Parathyroid adenoma (tissue), 2 donors: ENCODE data around the gene USP7.

Source experiments
- H2AFZ ChIP-seq: fragments of 300-600 bp; sonication (generic); one replicate; pipeline ENCODE4 v1.7.0; 2017; ENCODE audit warnings: antibody characterized with exemption, mild to moderate bottlenecking
- H3K27ac ChIP-seq: fragments of 300-600 bp; sonication (generic); one replicate; pipeline ENCODE4 v1.7.0; 2017
- H3K27me3 ChIP-seq: fragments of 300-600 bp; sonication (generic); one replicate; pipeline ENCODE4 v1.7.0; 2017; ENCODE audit warnings: low read length; ENCODE audit not compliant: control insufficient read depth, insufficient read depth
- H3K36me3 ChIP-seq: fragments of 300-600 bp; sonication (generic); one replicate; pipeline ENCODE4 v1.7.0; 2017; ENCODE audit warnings: low read length; ENCODE audit not compliant: control insufficient read depth, insufficient read depth
- H3K4me1 ChIP-seq: fragments of 300-600 bp; sonication (generic); one replicate; pipeline ENCODE4 v1.7.0; 2017; ENCODE audit warnings: control low read depth
- H3K4me2 ChIP-seq: fragments of 300-600 bp; sonication (generic); one replicate; pipeline ENCODE4 v1.7.0; 2017; ENCODE audit warnings: low read length
- H3K4me3 ChIP-seq: fragments of 300-600 bp; sonication (generic); one replicate; pipeline ENCODE4 v1.7.0; 2017; ENCODE audit warnings: low read depth, low read length
- H3K79me2 ChIP-seq: fragments of 300-600 bp; sonication (generic); one replicate; pipeline ENCODE4 v1.7.0; 2017; ENCODE audit warnings: control low read depth
- H3K9ac ChIP-seq: fragments of 300-600 bp; sonication (generic); one replicate; pipeline ENCODE4 v1.7.0; 2017; ENCODE audit warnings: mild to moderate bottlenecking
- H3K9me3 ChIP-seq: fragments of 300-600 bp; sonication (generic); one replicate; pipeline ENCODE4 v1.7.0; 2017; ENCODE audit warnings: low read length; ENCODE audit not compliant: control insufficient read depth
- TF ChIP-seq, protein P1 (sequence below): fragments of 300-600 bp; sonication (generic); IDR thresholded peaks from one replicate; pipeline ENCODE4 v1.7.0; 2017; ENCODE audit warnings: antibody characterized with exemption, mild to moderate bottlenecking
- donor health status: primary hyperparathyroidism.

Gene USP7

DNA sequence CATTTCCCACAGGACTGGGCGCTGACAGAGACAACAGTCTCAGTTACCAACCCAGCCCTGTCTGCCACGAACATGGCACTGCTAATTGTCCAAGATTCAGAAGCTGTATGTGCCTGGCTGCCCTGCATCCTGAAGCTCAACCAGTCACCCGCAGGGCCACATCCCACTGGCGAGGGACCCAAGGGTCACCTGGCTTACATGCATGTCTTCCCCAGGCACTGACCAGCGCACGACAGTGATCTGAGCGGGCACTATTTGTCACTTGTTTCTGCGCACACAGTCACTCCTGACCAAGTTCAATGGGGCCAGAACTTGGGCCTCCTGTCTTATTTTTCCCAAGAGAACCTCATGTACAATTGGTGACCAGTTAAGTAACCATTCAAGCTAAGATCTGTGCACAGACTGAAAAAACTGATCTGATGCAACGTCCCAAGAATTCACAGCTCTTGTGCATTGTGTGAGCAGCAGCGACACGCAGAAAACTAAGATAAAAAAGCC lies 13.1 kb downstream of the USP7 start:
- peaks cover 26% of the 10 kb centered on the region for H3K4me1 ChIP-seq
- H3K9me3 ChIP-seq: no peaks in the 10 kb centered on the region

DNA sequence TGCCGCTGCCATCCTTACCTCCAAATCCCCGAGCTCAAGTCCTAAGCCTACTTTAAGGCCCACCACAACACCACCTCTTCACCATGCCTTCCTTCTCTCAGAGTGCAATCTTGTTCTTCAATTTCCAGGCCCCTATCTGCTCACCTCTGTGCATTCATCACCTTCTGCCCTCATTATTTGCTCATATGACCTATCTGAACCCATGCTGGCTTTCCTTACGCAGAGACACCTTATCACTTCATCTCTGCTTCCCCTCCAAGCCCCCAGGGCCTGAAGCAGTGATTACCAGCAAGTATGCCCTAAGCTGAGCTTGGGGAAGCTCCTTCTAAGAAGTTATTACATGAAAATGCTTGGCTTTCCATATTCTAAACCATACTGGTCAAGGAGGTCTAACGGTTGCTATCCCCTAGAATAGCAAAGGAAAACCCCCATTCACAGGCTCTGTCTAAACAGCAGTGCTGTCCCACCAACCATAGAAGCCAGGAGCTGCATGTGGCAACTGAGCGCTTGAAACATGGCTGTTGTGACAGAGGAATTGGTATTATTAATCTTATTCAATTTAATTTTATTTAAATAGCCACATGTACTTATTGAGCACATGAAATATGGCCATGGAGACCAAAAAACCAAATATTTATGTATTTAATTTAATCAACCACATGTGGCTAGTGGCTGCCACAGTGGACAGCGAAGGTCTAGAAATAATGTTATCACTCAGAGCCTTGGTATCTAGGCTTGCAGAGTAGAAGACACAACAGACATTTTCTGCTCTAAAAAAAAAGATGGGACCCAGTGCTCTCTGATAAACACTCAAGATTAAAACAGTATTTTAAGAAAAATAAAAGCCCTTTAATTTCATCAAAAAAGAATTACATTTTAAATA lies 13.9 kb downstream of the USP7 start:
- Histone ChIP-seq H3K4me1 (peaks cover 23% of the 10 kb centered on the region), H3K36me3 (no peaks in the 10 kb centered on the region), H3K4me2 (no peak overlapping the region), H3K79me2 (peaks cover 85% of the 10 kb centered on the region), H2AFZ (no peak overlapping the region), H3K9ac (no peak overlapping the region), H3K4me3 (no peak overlapping the region), H3K27me3 (no peaks in the 10 kb centered on the region), H3K9me3 (no peaks in the 10 kb centered on the region), H3K27ac (no peak overlapping the region)
- TF ChIP-seq, protein P1, sequence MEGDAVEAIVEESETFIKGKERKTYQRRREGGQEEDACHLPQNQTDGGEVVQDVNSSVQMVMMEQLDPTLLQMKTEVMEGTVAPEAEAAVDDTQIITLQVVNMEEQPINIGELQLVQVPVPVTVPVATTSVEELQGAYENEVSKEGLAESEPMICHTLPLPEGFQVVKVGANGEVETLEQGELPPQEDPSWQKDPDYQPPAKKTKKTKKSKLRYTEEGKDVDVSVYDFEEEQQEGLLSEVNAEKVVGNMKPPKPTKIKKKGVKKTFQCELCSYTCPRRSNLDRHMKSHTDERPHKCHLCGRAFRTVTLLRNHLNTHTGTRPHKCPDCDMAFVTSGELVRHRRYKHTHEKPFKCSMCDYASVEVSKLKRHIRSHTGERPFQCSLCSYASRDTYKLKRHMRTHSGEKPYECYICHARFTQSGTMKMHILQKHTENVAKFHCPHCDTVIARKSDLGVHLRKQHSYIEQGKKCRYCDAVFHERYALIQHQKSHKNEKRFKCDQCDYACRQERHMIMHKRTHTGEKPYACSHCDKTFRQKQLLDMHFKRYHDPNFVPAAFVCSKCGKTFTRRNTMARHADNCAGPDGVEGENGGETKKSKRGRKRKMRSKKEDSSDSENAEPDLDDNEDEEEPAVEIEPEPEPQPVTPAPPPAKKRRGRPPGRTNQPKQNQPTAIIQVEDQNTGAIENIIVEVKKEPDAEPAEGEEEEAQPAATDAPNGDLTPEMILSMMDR: no peak

More for the DNA sequence above, 13.1 kb downstream of the USP7 start:
- Histone ChIP-seq H3K79me2 (peaks cover 85% of the 10 kb centered on the region), H3K9ac (no peak overlapping the region), H3K4me2 (no peak overlapping the region), H3K36me3 (no peaks in the 10 kb centered on the region), H2AFZ (no peak overlapping the region), H3K27me3 (no peaks in the 10 kb centered on the region), H3K27ac (no peak overlapping the region), H3K4me3 (no peak overlapping the region)
- TF ChIP-seq, protein P1: no peak

DNA sequence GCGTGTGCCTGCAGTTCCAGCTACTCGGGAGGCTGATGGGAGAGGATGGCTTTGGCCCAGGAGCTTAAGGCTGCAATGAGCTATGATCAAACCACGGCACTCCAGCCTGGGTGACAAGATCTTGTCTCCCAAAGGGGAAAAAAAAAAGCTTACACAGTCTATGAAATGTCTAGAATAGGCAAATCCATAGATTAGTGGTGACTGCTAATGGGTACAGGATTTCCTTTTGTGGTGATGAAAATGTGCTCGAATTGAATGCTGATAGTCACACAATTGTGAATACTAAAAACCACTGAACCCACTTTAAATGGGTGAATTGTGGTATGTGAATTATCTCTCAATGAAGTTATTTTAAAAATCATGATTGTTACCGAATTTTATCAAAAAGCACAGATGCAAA lies 14.9 kb downstream of the USP7 start:
- TF ChIP-seq, protein P1: no peak
- no peaks in the 10 kb centered on the region for H3K9me3 ChIP-seq
- no peaks in the 10 kb centered on the region for H3K36me3 ChIP-seq
- H3K9ac ChIP-seq: no peak overlapping the region
- no peak overlapping the region for H3K4me3 ChIP-seq
- H3K4me1 ChIP-seq: peaks cover 23% of the 10 kb centered on the region
- peaks cover 83% of the 10 kb centered on the region for H3K79me2 ChIP-seq
- H3K27me3 ChIP-seq: no peaks in the 10 kb centered on the region
- H2AFZ ChIP-seq: no peak overlapping the region
- no peak overlapping the region for H3K4me2 ChIP-seq
- no peak overlapping the region for H3K27ac ChIP-seq

DNA sequence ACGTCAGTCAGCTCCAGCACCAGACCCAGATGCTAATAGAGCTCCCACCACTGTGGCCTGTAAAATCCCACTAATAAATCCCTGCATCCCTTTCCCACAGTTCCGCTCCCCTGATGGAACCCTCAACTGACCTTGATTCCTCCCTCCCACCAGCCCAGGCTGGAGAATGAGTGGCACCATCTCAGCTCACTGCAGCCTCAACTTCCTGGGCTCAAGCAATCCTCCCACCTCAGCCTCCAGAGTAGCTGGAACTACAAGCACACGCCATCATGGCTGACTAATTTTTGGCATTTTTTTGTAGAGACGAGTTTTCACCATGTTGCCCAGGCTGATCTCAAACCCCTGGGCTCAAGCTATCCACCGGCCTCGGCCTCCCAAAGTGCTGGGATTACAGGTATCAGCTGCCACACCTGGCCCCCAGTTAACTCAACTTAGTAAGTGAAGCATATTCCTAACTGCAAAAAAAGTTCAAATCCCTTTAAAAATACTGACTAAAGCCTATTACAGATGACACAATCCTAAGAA lies 15.6 kb downstream of the USP7 start:
- no peak overlapping the region for H3K4me3 ChIP-seq
- peaks cover 23% of the 10 kb centered on the region for H3K4me1 ChIP-seq

More for the DNA sequence above, 15.6 kb downstream of the USP7 start:
- no peaks in the 10 kb centered on the region for H3K27me3 ChIP-seq
- TF ChIP-seq, protein P1: no peak
- H3K27ac ChIP-seq: no peak overlapping the region
- H3K36me3 ChIP-seq: no peaks in the 10 kb centered on the region
- no peak overlapping the region for H3K4me2 ChIP-seq
- no peak overlapping the region for H3K9ac ChIP-seq
- no peak overlapping the region for H2AFZ ChIP-seq
- no peaks in the 10 kb centered on the region for H3K9me3 ChIP-seq
- H3K79me2 ChIP-seq: peaks cover 86% of the 10 kb centered on the region
